ENCODE data around the gene MT2A.

The MT2A gene

GRCh38 chr16:56607109-56607618 is 1.2 kb upstream of the MT2A start:
- no peak for TF ChIP-seq CTCF (IDR thresholded peaks at IDR 0.05; ENCODE audit: insufficient read depth, low read depth, low read length, missing control alignments)
- H3K4me3 ChIP-seq (ENCODE audit: low read depth, low read length), result no peak overlapping the region

GRCh38 chr16:56607675-56608042 is 725 bp upstream of the MT2A start:
- no peak for TF ChIP-seq CTCF (IDR thresholded peaks at IDR 0.05; ENCODE audit: insufficient read depth, low read depth, low read length, missing control alignments)
- no peak for DNase-seq (ENCODE audit: low read depth)
- no peak overlapping the region for H3K4me3 ChIP-seq (ENCODE audit: low read depth, low read length)

More at GRCh38 chr16:56607109-56607618, 1.2 kb upstream of the MT2A start:
- DNase-seq (ENCODE audit: low read depth), result no peak

- no peak for DNase-seq (ENCODE audit: low read depth)
- no peak for TF ChIP-seq CTCF (IDR thresholded peaks at IDR 0.05; ENCODE audit: insufficient read depth, low read depth, low read length, missing control alignments)
Observed at GRCh38 chr16:56608876-56609462, 585 bp downstream of the MT2A start.

GRCh38 chr16:56609463-56609921 is 1.1 kb downstream of the MT2A start:
- H3K4me3 ChIP-seq (ENCODE audit: low read depth, low read length), result peak overlapping the region; percentile 69
- peak; percentile 91 for DNase-seq (ENCODE audit: low read depth)
- TF ChIP-seq CTCF (IDR thresholded peaks at IDR 0.05; ENCODE audit: insufficient read depth, low read depth, low read length, missing control alignments), result no peak

More at GRCh38 chr16:56608876-56609462, 585 bp downstream of the MT2A start:
- peak overlapping the region; percentile 69 for H3K4me3 ChIP-seq (ENCODE audit: low read depth, low read length)

DNA sequence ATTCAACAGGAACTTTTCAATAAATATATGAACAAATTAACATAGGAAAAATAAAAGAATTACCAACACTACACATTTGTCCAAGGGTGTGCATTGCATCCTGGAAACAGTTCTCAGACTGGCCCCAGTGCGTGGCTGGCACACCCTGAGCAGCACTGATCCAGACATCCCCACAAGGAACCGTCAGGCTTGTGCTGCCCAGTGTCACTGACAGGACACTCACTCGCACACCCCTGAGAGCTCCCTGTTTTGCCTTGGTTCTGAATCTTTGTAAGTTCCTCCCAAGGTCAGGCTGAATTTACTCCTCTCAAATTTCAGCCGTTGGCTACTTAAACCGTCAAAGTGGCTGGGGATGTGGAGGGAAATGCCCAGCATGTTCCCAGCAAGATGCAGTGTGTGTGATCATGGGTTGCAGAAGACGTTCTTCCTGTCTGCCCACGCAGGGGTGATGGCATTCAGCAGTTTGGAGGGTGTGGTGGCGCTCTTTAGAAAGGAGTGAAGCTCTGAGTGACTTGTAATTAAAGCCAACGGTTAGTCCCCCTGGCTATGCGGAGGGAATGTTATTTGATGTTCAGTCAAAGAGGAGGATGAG is 1.7 kb downstream of the MT2A start:
- H3K4me3 ChIP-seq (ENCODE audit: low read depth, low read length), result peak overlapping the region; percentile 69

DNA sequence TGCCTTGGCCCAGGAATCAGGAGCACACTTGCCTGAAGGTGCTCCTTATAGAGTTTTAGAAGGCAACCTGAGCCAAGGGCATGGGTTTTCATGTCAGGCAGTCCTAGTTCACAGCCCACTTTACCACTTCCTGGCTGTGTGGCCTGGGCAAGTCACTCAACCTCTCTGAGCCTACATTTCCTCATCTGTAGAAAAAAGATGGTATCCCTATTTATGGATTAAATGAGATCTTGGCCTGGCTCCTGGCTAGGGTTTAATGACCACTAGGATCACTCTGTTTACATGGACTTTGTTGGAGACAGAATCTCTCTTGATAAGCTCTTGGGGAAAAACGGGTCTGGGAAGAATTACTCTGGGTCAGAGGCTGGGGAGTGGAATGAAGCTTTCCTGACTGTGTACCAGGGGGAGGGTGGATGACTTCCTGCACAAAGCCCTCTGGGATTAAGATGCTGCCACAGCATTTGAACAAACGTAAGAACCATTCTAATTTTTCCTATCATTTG is 2.3 kb downstream of the MT2A start:
- H3K4me3 ChIP-seq (ENCODE audit: low read depth, low read length), result no peak overlapping the region
- no peak for DNase-seq (ENCODE audit: low read depth)
- TF ChIP-seq CTCF (IDR thresholded peaks at IDR 0.05; ENCODE audit: insufficient read depth, low read depth, low read length, missing control alignments), result no peak

More for the DNA sequence above, 1.7 kb downstream of the MT2A start:
- DNase-seq (ENCODE audit: low read depth), result peak; percentile 62
- TF ChIP-seq CTCF (IDR thresholded peaks at IDR 0.05; ENCODE audit: insufficient read depth, low read depth, low read length, missing control alignments), result no peak
